Measurements from ENCODE around the gene TCF19. TPM values are rescaled to one million over a fixed set of nuclear protein-coding genes. Genes with fewer than 3 reads are reported as not detected.
"Not testable (repeated sequence)": the region's sequence is repeated elsewhere in the genome, so short reads cannot be mapped to it uniquely, and the experiment has no call there.

The TCF19 gene
- total RNA-seq, 1 experiment from 2014 or later: 47.5 TPM

DNA sequence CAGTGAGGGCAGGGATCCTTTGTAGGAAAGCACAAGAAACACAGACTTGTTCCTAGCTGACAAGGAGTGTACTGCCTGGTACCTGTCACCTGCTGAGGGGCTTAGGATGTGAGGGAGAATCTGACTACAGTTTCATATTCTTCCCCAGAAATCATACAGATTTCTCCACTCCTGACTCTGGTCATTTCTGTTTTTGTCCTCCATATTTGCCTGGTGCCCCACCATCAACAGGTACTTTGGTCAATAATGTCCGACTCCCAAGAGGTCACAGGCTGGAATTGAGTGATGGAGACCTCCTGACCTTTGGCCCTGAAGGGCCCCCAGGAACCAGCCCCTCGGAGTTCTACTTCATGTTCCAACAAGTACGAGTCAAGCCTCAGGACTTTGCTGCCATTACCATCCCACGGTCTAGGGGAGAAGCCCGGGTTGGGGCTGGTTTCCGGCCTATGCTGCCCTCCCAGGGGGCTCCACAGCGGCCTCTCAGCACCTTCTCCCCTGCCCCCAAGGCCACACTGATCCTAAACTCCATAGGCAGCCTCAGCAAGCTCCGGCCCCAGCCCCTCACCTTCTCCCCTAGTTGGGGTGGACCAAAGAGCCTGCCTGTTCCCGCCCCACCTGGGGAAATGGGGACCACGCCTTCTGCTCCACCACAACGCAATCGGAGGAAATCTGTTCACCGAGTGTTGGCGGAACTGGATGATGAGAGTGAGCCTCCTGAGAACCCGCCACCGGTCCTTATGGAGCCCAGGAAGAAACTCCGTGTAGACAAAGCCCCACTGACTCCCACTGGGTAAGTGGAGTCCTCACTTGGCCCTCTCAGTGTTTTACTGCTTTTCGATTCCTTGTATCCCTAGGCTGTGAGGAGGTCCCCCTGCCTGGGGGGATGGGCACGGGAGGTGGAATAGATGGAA is 3.1 kb downstream of the TCF19 start:
- DNase-seq (ENCODE audit: low read depth): no peak

DNA sequence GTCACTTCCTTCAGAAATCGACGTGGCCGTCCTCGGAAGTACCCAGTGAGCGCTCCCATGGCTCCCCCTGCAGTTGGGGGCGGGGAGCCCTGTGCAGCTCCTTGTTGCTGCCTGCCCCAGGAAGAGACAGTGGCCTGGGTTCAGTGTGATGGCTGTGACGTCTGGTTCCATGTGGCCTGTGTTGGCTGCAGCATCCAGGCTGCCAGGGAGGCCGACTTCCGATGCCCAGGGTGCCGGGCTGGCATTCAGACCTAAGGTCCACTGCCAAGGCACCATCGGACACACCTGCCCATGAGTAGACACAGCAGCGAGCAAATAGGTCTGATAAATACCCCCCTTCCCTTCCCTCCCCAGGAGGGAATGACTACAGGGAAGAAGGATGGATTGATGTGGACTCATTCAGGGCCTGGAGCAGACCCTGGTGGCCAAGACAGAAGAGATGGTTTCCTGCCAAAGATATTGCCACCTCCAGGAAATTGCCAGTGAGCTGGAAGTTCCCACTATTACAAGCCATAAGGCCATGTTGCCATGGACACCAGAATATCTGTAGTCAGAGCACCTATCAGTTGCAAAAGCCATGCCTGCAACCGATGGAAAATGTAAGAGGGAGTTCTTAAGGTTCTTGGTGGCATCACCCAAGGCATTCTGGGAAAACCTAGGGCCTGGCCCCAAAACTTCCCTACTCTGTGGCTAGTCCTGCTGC is 4.2 kb downstream of the TCF19 start:
- DNase-seq (ENCODE audit: low read depth): no peak

GRCh38 chr6:31163922-31164321 is 5.5 kb downstream of the TCF19 start:
- no peak for DNase-seq (ENCODE audit: low read depth)

GRCh38 chr6:31164475-31165063 is 6.2 kb downstream of the TCF19 start:
- DNase-seq (ENCODE audit: low read depth): not testable (repeated sequence)

DNA sequence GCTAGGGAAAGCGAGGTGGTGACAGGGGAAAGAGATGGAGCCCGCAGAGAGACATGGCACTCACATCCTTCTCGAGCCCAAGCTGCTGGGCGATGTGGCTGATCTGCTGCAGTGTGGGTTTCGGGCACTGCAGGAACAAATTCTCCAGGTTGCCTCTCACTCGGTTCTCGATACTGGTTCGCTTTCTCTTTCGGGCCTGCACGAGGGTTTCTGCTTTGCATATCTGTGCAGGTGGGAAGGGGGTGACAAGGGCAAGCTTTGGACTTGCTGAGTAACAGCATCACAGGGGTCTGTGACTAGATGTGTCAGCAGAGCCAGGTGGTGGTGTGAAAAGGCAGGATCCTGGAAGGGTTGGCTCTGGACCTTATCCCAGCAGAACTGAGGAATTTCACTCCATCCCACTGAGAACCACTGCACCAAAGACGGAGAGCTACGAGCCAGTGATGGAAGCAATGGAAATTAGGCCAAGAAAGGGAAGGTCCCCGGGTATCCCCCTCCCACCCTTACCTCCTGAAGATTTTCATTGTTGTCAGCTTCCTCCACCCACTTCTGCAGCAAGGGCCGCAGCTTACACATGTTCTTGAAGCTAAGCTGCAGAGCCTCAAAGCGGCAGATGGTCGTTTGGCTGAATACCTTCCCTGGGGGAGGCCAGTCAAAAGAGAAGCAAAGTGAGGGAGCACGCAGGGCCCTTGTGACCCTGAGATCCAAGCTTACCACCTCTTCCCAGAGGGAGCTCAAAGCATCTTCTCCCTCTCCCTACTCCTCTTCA is 6.9 kb downstream of the TCF19 start:
- not testable (repeated sequence) for DNase-seq (ENCODE audit: low read depth)

DNA sequence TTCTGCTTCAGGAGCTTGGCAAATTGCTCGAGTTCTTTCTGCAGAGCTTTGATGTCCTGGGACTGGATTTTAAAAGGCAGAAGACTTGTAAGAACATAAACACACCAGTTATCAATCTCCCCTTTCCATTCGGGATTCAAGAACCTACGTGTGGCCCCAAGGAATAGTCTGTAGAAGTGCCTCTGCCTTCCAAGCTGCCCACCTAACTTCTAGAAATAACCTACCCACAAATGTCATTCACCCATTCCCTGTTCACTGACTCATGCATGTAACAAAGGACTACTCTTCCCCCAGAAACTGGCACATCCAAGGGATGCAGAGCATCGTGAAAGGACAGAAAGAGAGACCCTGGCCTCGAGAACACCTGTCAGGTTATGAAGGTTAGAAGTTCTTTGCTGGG is 7.6 kb downstream of the TCF19 start:
- DNase-seq (ENCODE audit: low read depth): no peak

DNA sequence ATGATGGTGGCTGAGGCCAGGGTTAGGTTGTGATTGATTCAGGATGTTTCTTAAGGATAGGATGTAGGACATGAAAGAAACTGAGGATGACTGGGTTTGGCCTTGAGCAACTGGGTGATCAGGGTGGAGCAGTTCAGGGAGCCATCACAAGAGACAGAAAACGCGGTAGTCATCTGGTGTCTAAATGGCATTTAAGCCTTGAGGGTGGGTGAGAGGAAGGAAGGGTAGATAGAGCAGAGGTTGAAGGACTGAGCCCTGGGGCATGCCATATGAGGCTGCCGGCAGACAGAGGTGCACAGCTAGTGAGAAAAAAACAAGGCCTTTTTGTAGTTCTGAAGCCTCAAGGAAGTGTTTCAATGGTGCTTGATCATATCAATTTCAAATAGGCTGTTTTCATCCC is 10.2 kb downstream of the TCF19 start:
- DNase-seq (ENCODE audit: low read depth): no peak

GRCh38 chr6:31169123-31169857 is 10.9 kb downstream of the TCF19 start:
- DNase-seq (ENCODE audit: low read depth): no peak

- not testable (repeated sequence) for DNase-seq (ENCODE audit: low read depth)
Observed at GRCh38 chr6:31169858-31170599, 11.6 kb downstream of the TCF19 start.

DNA sequence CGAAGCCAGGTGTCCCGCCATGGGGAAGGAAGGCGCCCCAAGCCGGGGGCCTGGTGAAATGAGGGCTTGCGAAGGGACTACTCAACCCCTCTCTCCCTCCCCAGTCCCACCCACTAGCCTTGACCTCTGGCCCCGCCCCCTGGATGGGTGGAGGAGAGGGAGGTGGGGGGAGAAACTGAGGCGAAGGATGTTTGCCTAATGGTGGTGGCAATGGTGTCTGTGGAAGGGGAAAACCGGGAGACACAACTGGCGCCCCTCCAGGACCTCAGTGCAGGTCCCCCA is 12.2 kb downstream of the TCF19 start, which contains the start of gene POU5F1:
POU5F1 (minus strand) TSS at position 83 of the 282 bp plus-strand sequence; CDS start at position 21, 62 bp downstream.
- no peak for DNase-seq (ENCODE audit: low read depth)

GRCh38 chr6:31170987-31171671 is 12.7 kb downstream of the TCF19 start:
- DNase-seq (ENCODE audit: low read depth): no peak

- no peak for DNase-seq (ENCODE audit: low read depth)
Observed at GRCh38 chr6:31171931-31172905, 13.8 kb downstream of the TCF19 start.

DNA sequence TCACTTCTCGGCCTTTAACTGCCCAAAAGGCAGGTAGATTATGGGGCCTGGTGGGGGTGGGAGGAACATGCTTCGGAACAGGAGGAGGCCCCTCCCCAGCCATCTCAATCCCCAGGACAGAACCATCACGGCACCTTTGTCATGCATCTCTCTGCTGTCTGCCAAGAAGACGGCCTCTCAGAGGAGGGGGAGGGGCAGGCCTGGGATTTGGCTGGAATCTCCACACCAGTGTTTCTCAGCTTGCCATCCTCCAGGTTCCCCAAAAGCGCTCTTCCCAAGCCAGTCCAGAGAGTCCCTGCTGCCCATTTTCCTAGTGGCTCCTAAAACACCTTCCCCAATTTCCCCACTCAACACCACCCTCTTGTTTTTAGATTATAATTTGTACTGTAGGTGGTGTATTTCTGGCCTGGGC is 14.6 kb downstream of the TCF19 start:
- DNase-seq (ENCODE audit: low read depth): no peak

GRCh38 chr6:31173406-31173805 is 15.0 kb downstream of the TCF19 start:
- DNase-seq (ENCODE audit: low read depth): no peak

DNA sequence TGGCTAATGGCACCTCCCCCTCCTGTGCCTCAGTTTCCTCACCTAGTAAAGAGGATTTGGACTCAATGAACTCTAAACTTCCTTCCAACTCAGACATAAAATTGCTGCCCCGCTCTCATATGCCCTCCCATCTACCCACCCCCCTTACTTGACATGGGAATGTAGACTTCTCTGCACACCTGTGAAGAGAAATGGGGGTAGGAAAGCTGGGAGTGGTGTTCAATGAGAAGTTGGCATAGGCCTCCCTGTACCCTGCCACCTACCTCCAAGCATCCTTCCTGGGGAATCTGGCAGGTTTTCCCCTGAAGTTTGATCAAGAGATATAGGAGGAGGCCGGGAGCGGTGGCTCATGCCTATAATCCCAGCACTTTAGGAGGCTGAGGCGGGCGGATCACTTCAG is 16.0 kb downstream of the TCF19 start:
- no peak for DNase-seq (ENCODE audit: low read depth)

DNA sequence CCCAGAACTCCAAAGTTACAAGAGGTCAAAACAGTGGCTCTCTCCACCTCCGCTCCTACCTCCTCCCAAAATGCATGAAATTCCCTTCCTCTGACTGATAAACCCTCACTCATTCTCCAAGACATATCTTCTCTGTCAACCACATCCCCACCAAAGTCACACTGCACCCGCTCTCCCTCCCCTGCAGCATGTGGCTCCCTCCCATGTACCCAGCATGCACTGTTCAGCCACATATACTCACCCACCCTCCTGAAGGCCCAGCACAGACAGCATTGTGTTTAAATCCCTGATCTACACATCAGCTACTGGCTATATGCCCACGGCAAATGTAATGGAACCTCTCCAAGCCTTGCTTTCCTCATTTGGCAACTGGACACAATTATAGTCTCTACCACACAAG is 17.6 kb downstream of the TCF19 start:
- peak; percentile 58 for DNase-seq (ENCODE audit: low read depth)

- no peak for DNase-seq (ENCODE audit: low read depth)
Observed at GRCh38 chr6:31178143-31179041, 20.0 kb downstream of the TCF19 start.

DNA sequence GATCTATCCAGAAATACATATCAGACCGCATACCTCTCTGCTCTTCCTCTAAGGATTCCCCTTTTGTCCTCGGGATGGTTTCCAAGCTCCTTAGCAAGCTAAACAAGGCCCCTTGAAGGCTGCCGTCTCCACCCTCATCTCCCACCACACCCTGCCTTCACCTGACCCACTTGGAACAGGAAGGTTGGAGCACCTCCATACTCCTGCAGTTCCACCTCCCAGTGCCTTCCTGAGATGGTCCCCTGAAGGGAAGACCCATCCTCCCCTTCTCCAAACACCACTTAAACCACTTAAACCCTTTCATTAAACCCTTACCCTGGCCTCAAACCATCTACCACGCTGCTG is 20.6 kb downstream of the TCF19 start:
- no peak for DNase-seq (ENCODE audit: low read depth)
